HG03066 (cell line): Measurements from ENCODE around the gene GBA2.

Source experiments
- ATAC-seq: cut with Tn5 transposase; IDR thresholded peaks from one replicate; pipeline ENCODE4 v1.9.1; 2021; ENCODE audit warnings: low read depth; ENCODE audit not compliant: unreplicated experiment

GBA2 gene

GRCh38 chr9:35696520-35697215 is 52.4 kb downstream of the GBA2 start:
- ATAC-seq: no peak

DNA sequence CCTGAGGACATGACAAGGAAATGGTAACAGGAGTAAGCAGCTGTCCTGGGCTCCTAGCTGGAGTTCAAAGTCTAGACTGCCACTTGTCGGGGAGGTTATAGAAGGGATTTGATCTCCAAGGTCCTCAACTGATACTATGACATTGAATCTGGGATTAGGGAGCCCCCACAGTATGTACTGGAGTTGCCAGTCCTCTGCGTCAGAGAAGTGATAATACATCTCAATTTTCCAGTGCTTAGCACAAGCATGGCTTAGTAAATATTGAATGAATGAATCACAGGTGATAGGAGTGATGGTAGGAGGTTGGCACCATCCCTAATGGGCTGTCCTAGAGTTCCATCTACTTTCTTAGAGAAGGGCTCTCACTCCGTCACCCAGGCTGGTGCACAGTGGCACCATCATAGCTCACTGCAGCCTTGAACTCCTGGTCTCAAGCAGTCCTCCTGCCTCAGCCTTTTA is 53.1 kb downstream of the GBA2 start:
- no peak for ATAC-seq

GRCh38 chr9:35691757-35692301 is 57.2 kb downstream of the GBA2 start:
- ATAC-seq: no peak

GRCh38 chr9:35691334-35691650 is 57.7 kb downstream of the GBA2 start:
- no peak for ATAC-seq

- ATAC-seq: no peak
Observed at GRCh38 chr9:35690614-35691333, 58.3 kb downstream of the GBA2 start.

DNA sequence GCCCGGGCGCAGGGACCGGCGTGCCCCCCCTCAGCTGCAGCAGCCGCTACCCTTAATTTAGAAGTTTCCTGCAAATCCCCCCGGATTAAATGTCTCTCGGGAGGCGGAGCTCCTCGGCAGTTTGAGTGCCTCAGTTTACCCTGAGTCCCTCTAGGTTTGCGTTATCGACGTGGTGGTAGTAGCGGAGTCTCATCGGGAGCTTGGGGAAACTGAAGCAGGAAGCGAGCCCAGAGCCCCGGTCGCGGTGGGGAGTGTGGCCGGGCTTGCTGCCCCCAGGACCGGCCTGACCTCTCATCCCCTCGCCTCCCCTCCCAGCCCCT is 58.8 kb downstream of the GBA2 start:
- ATAC-seq: no peak

GRCh38 chr9:35689542-35690293 is 59.3 kb downstream of the GBA2 start, which contains the start of gene TPM2:
Gene TPM2, minus strand, starts transcription at chr9:35689925. Its CDS starts 108 bp downstream, at chr9:35689817.
- no peak for ATAC-seq

- ATAC-seq: no peak
Observed at GRCh38 chr9:35688558-35689541, 60.2 kb downstream of the GBA2 start.

- no peak for ATAC-seq
Observed at GRCh38 chr9:35687972-35688557, 61.0 kb downstream of the GBA2 start.

DNA sequence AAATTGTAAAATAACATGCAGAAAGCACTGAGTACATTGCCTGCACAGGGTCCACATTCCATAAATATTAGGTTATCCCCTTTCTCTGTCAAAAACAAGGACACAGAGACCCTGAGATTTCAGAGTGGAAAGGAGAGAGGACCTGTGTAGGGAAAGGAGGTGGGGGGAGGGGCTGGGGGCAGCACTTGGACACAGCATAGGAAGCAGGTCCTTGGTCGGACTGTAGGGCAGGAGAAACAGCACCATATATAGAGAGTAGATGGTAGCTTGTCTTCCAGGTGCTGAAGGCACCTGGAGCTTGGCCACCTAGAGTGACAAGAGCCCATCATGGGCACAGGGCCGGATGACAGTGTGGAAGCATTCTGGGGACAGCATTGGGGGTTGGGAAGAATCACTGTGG is 61.7 kb downstream of the GBA2 start:
- ATAC-seq: no peak
